GM21381 (cell line): ENCODE measurements around the gene KCNK3.
"Not testable (repeated sequence)": the region's sequence is repeated elsewhere in the genome, so short reads cannot be mapped to it uniquely, and the experiment has no call there.

Experiments
- ATAC-seq: cut with Tn5 transposase; IDR thresholded peaks from one replicate; pipeline ENCODE4 v1.9.1; 2021; ENCODE audit warnings: mild to moderate bottlenecking, moderate library complexity; ENCODE audit not compliant: unreplicated experiment

Gene KCNK3

GRCh38 chr2:26752656-26753055 lies 60.1 kb downstream of the KCNK3 start:
- no peak for ATAC-seq

- ATAC-seq = no peak
These were observed 62.0 kb downstream of the KCNK3 start for GRCh38 chr2:26754539-26754938.

- ATAC-seq = no peak
These were observed 62.6 kb downstream of the KCNK3 start for GRCh38 chr2:26754972-26755670.

- ATAC-seq = no peak
These were observed 63.8 kb downstream of the KCNK3 start for GRCh38 chr2:26756337-26756736.

GRCh38 chr2:26757873-26758789 lies 65.6 kb downstream of the KCNK3 start:
- no peak for ATAC-seq

GRCh38 chr2:26758790-26759321 lies 66.3 kb downstream of the KCNK3 start:
- ATAC-seq = no peak

- no peak for ATAC-seq
These were observed 67.3 kb downstream of the KCNK3 start for GRCh38 chr2:26759845-26760244.

- not testable (repeated sequence) for ATAC-seq
These were observed 68.5 kb downstream of the KCNK3 start for GRCh38 chr2:26760991-26761390.

- no peak for ATAC-seq
These were observed 70.5 kb downstream of the KCNK3 start for GRCh38 chr2:26763019-26763418.

- peak; percentile 74 for ATAC-seq
These were observed 71.8 kb downstream of the KCNK3 start, which contains the start of gene SLC35F6 for GRCh38 chr2:26764078-26764887. Gene SLC35F6 (plus strand): TSS chr2:26764284. CDS start chr2:26764350, 66 bp downstream.

GRCh38 chr2:26764906-26765305 lies 72.4 kb downstream of the KCNK3 start:
- ATAC-seq = no peak

GRCh38 chr2:26765475-26766200 lies 73.1 kb downstream of the KCNK3 start:
- no peak for ATAC-seq

GRCh38 chr2:26767129-26767528 lies 74.6 kb downstream of the KCNK3 start:
- ATAC-seq = no peak

GRCh38 chr2:26767894-26768487 lies 75.5 kb downstream of the KCNK3 start:
- no peak for ATAC-seq

GRCh38 chr2:26768759-26769088 lies 76.2 kb downstream of the KCNK3 start:
- no peak for ATAC-seq

- no peak for ATAC-seq
These were observed 76.7 kb downstream of the KCNK3 start for GRCh38 chr2:26769089-26769761.

- ATAC-seq = no peak
These were observed 78.6 kb downstream of the KCNK3 start for GRCh38 chr2:26770986-26771586.

GRCh38 chr2:26772064-26773001 lies 79.8 kb downstream of the KCNK3 start:
- ATAC-seq = no peak
